ENCODE data around the gene COMMD2.

Gene COMMD2

DNA sequence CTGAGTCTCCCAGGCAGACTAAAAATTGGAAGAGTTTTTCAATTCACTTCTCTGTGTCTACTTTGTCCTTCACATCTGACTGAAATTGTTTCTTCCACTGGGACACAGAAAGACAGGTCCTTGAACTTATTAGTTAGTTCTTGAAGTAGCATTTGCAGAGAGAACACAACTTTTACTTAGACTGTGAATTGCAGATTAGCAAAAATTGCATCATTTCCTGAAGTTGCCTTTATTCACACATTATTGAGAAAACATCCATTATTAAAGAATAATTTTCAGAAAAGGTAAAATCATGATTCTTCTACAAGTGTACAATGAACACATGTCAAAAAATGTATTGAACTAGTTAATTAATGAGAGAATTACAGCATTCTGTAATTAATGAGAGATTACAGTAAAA lies 1.4 kb upstream of the COMMD2 start:
- no peak for DNase-seq

GRCh38 chr3:149752788-149753136 lies 473 bp upstream of the COMMD2 start:
- DNase-seq, result no peak

DNA sequence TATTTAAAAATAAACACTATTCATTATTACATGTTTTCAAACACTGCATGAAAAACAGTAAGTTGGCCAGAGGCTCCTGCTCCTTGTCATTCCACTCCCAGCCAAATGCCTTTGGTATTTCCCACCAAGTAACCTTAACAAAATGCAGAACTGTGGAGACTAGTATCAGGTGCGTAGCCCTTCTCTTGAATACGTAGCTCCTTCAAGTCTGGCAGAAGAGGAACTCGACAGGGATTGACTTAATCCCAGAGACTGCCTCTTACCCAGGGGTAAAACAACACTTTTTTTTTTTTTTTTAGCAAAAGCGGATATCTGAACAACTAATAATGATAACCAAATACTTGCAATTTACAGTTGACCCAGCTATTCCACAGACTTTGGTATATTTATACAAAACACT lies 738 bp downstream of the COMMD2 start:
- no peak for DNase-seq

DNA sequence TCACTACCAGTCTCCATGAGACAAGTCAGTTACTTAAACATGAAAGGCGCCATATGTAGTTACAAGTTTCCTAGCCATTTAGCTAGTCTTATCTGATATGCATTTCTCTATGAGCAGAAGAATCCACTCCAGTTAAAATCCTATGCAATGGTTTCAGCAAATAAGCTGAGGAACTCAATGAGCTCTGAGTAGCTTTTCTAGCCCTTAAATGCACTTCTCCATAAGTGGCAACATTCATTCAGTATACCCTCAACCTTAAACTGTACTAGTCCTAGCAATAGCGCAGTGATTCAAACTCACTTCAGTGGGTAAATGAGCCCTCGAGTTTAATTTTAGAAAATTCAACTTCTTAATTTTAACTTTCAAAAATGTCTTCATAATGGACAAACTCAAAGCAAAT lies 7.7 kb downstream of the COMMD2 start:
- no peak for DNase-seq

- DNase-seq, result no peak
Measured at GRCh38 chr3:149744151-149744550, 8.1 kb downstream of the COMMD2 start.

DNA sequence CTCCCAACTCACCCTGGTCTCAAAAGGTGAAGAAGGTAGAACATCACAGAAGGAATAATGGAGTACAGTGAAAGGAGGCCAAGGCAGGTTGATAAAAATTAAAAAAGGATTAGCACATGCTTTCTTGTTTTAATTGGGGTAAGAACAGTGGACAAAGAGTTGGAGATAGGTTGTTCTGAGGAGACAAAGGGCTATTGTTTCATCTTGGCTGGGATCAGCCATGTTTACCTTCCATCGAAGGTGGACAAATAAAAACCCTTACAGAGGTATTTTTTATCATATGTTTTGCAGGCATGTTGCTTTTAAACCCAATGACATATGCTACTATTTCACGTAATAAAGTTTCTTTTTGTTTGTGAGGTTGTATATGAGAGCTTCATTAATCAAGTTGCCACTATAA lies 12.9 kb downstream of the COMMD2 start:
- no peak for DNase-seq

GRCh38 chr3:149738876-149739275 lies 13.4 kb downstream of the COMMD2 start:
- DNase-seq, result no peak

GRCh38 chr3:149736953-149737205 lies 15.4 kb downstream of the COMMD2 start:
- no peak for DNase-seq

DNA sequence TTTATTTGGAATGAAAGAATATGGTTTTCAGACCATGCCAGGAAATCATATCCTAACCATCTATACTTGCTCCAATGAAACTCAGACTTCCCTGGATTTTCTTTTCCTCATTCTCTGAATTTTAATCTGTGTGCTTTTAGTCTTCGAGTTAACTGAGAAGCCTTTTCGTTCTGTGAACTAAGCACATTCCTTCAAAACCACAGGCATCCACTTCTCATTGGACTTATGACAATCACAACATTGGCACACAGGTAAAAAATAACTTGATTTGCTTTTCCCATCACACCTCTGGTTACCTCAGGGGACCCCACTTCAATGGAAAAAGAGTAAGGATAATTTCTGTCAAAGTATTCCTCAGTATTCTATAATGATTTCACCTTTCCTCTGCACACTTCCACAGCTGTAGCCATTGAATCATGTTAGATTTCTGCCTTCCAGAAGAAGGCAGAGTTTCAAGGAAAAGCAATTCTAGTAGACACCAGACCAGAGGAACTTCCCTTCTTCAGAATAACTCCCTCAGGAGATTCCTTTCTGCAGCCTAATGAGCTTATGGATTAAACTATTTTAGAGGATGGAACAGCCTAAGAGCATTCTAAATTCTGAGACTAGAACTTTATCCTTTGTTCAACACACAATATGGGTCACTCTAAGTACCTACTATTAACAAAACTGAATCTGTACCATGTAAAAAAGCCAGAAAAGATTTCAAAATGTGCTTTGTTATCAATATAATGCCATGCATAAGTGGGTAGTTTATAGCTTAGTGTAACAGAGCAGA lies 15.9 kb downstream of the COMMD2 start:
- peak; percentile 22 for DNase-seq

- no peak for DNase-seq
Measured at GRCh38 chr3:149732234-149732633, 20.1 kb downstream of the COMMD2 start.

GRCh38 chr3:149727656-149728055 lies 24.6 kb downstream of the COMMD2 start:
- DNase-seq, result no peak

DNA sequence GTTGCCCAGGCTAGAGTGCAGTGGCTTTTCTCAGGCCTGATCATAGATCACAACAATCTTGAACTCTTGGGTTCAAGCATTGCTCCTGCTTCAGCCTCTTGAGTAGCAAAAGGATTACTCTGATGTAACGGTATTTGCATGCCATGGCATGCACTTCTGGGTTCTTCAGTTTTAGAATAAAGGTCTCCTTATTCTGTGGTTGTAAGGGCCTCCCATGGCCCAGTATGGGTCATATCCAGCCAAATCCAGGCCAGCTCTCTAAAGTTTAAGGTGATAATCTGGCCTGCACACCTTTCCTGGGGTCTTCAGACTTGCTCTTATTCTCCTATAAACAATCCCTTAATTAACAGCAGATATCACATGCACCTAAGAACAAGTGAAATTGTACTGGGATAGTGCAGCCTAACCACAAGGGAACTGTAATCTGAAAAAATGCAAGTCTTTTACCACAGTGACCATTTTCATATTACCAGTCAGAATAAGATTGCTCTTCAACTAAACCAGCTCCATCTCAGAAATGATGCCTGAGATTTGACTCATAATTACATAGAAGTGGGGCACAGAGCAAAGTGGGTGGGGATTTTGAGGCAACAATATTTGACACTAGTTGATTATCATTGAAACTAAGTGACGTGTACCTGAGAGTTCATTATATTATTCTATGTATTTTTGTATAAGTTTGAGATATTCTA lies 25.4 kb downstream of the COMMD2 start:
- no peak for DNase-seq

GRCh38 chr3:149723781-149724180 lies 28.5 kb downstream of the COMMD2 start:
- DNase-seq, result no peak

DNA sequence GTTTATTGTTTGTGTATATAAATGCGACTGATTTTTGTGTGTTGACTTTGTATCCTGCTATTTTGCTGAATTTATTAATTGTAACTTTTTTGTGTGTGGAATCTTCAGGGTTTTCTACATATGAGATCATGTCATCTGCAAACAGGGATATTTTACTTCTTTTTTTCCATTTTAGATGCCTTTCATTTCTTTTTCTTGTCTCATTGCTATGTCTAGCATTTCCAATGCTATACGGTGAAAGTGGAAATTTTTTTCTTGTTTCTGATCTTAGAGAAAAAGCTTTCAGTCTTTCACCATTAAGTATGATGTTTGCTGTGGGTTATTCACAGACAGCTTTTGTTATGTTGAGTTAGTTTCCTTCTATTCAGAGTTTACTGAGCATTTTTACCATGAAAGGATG lies 31.4 kb downstream of the COMMD2 start:
- DNase-seq, result no peak

- peak; percentile 89 for DNase-seq
Measured at GRCh38 chr3:149717391-149718056, 34.8 kb downstream of the COMMD2 start.

DNA sequence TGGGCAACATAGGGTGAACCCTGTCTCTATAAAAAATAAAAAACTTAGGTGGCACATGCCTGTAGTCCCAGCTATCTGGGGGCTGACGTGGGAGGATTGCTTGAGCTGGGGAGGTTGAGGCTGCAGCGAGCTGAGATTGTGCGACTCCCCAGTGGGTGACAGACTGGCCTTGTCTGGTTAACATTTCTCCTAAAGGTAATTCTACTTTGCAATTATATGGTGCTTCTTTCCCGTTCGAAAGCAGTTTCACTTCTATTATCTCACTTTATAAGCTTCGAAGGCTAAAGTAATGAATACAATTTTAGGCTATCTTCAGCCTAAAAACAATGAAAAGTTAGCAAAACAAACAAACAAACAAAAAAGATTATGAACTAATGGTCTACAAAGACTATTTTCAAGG lies 35.3 kb downstream of the COMMD2 start:
- DNase-seq, result no peak

GRCh38 chr3:149715247-149715646 lies 37.0 kb downstream of the COMMD2 start:
- no peak for DNase-seq

- no peak for DNase-seq
Measured at GRCh38 chr3:149713730-149714654, 38.3 kb downstream of the COMMD2 start.

GRCh38 chr3:149706905-149707304 lies 45.4 kb downstream of the COMMD2 start:
- peak; percentile 80 for DNase-seq

DNA sequence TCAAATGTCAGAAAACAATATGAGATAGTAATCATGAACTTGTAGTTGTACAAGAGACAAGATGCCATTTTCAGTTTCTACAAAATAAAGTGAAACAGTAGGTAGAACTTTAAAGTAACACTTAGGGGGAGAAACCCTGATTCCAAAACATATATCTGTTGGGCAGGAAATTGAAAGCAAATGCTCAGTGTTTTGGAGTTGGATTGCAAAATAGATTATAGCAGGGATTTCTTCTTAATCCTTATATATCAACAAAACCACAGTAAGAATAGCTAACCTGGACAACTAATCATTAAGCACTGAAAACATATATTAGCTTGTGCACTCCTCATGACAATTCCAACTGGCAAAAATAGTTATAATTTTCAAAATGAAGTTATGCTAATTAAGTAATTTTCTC lies 46.9 kb downstream of the COMMD2 start:
- DNase-seq, result no peak

DNA sequence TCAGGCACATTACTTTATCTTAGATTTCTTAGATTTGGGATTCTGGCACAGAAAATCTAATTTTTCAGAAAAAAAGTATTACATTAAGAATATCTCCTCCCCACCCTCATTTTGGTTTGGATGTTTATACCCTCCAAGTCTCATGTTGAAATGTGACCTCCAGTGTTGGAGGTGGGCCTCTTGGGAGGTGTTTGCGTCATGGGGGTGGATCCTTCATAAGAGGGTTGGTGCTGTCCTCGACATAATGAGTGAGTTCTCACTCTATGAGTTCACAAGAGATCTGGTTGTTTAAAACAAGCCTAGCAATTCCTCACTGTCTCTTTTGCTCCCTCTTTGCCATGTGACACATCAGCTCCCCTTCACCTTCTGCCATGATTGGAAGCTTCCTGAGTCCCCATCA lies 48.8 kb downstream of the COMMD2 start:
- peak; percentile 11 for DNase-seq

GRCh38 chr3:149702691-149703441 lies 49.4 kb downstream of the COMMD2 start:
- DNase-seq, result peak; percentile 33

- no peak for DNase-seq
Measured at GRCh38 chr3:149701977-149702350, 50.3 kb downstream of the COMMD2 start.

All from eye (tissue), 1 donor.